ENCODE data around the gene ENAH. TPM values are rescaled to one million over a fixed set of nuclear protein-coding genes. Genes with fewer than 3 reads are reported as not detected.

ENAH gene
- total and polyA plus RNA-seq, 12 donors: 12.4 to 201 (median 99.8) TPM

DNA sequence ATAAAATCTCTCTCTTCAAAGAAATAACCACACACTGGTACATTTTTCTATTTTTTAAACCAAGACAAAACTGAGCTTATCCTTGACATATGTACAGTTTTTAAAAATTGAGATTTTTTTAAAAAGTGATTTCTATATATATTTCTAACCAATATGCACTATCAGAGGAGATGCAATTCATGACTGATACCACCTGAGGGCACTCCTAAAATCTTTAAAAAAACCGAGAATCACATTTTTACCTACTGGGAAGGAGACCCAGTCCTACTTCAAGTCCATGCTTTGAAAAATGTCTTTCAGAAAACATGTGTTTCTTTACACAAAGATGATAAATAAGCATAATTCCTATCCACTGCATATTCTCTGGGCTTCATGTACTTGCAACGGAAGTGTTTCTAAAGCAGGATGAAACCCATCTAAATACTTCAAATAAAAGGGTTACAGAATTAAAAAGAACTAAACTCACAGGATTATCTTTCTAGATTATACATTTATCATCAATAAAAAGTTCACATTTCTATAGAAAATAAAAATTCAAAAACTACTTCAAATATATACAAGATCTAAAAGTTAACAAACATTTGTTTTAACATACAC, 98.6 kb downstream of the ENAH start:
- H3K27me3 ChIP-seq: no peaks in the 10 kb centered on the region
- H3K27ac ChIP-seq: no peak overlapping the region
- TF ChIP-seq, protein P1, sequence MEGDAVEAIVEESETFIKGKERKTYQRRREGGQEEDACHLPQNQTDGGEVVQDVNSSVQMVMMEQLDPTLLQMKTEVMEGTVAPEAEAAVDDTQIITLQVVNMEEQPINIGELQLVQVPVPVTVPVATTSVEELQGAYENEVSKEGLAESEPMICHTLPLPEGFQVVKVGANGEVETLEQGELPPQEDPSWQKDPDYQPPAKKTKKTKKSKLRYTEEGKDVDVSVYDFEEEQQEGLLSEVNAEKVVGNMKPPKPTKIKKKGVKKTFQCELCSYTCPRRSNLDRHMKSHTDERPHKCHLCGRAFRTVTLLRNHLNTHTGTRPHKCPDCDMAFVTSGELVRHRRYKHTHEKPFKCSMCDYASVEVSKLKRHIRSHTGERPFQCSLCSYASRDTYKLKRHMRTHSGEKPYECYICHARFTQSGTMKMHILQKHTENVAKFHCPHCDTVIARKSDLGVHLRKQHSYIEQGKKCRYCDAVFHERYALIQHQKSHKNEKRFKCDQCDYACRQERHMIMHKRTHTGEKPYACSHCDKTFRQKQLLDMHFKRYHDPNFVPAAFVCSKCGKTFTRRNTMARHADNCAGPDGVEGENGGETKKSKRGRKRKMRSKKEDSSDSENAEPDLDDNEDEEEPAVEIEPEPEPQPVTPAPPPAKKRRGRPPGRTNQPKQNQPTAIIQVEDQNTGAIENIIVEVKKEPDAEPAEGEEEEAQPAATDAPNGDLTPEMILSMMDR (IDR thresholded peaks at IDR 0.05): peak; percentile 36 to 78 (median 61)
- H3K36me3 ChIP-seq: peaks cover 0 to 15% (median 0%) of the 10 kb centered on the region in 9 donors
- no peak overlapping the region for H3K4me3 ChIP-seq
- 48 to 60% methylated on average over 2 of the region's 2 CpGs for WGBS, 2 donors
- intact Hi-C loops (cut with DNase I): loop anchor here in 7 of 10 donors (2.0 to 10.0 kb wide), 4 partner anchors 100 to 220 kb away; partner anchors contain the start of genes ENAH (in 2 of the 7) and SRP9 (in 2 of the 7)
- H3K4me1 ChIP-seq: peaks cover 0 to 25% (median 13%) of the 10 kb centered on the region in 9 donors
- H3K9me3 ChIP-seq: peaks cover 0 to 17% (median 6%) of the 10 kb centered on the region in 11 donors
- peak in 3 of 8 donors; percentile 38 to 51 (median 42) for ATAC-seq
- DNase-seq: no peak

DNA sequence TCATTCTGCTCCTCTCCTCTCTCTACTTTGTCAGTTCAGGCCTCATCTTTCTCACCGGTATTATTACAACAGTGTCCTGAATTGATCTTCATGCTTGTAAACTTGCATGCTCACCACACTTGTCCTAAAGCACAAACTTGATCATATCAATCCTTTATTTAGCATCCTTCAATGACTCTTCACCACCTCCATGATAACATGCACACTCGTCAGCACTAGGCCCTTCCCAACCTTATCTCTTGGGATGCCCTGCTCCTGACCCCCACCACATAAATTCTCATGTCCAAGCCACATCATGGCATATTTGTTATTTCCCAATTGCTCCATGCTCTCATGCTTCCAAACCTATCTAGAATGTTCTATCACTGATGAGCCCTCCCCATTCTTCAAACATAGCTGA, 103.1 kb downstream of the ENAH start:
- peak in 4 of 8 donors; percentile 19 to 51 (median 44) for ATAC-seq

DNA sequence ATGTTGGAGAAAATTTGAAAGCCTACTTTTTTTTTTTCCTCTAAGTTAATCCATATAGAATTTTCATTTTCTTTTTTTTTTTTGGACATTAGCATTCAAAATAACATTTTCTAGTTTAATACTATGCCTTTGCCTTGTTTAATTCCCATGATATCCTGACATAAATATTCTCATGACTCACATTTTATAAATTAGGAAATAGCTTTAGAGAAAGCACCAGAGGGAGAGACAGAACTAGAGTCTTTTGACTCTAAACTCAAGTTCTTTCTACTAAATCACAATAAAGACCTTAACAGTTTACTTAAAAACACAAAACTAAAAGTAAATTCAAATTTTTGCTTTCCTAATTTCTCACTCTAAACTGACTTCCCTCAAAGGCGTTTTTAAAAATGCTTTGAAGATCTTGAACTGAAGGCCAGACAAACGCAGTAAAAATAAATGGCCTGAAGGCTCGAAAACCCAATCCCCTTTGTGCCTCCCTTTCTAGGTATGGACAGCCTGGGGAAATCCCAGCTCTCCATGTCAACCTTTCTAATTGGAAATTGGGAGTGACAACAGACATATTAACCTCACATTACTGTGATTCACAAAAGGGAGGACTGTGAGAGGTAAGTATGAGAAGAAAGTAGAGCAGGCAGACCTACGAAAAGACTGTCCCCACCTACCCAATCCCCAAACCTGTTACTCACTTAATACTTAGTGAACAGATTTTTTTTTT, 104.6 kb downstream of the ENAH start:
- Histone ChIP-seq H3K4me3 (no peak overlapping the region), H3K27me3 (no peaks in the 10 kb centered on the region), H3K4me1 (peaks cover 0 to 60% (median 32%) of the 10 kb centered on the region in 9 donors), H3K9me3 (no peaks in the 10 kb centered on the region), H3K27ac (no peak overlapping the region), H3K36me3 (peaks cover 0 to 6% (median 0%) of the 10 kb centered on the region in 9 donors)
- DNase-seq (no peak), ATAC-seq (no peak)
- intact Hi-C loops (cut with DNase I): no loop called here
- TF ChIP-seq, protein P1 (IDR thresholded peaks at IDR 0.05): no peak
- 91 to 95% methylated on average over 4 of the region's 4 CpGs for WGBS, 2 donors

More for the DNA sequence above, 103.1 kb downstream of the ENAH start:
- intact Hi-C loops (cut with DNase I): loop anchor here in 5 of 10 donors (5.0 to 10.0 kb wide), 3 partner anchors 105 to 225 kb away; partner anchors contain the start of genes ENAH (in 2 of the 5) and SRP9 (in 2 of the 5)
- peaks cover 0 to 11% (median 0%) of the 10 kb centered on the region in 9 donors for H3K36me3 ChIP-seq
- WGBS, 2 donors: 47 to 61% methylated on average over 2 of the region's 2 CpGs
- TF ChIP-seq, protein P1 (IDR thresholded peaks at IDR 0.05): no peak
- H3K4me1 ChIP-seq: peaks cover 0 to 45% (median 20%) of the 10 kb centered on the region in 9 donors
- no peaks in the 10 kb centered on the region for H3K9me3 ChIP-seq
- no peaks in the 10 kb centered on the region for H3K27me3 ChIP-seq
- no peak overlapping the region for H3K4me3 ChIP-seq
- no peak for DNase-seq
- H3K27ac ChIP-seq: no peak overlapping the region

DNA sequence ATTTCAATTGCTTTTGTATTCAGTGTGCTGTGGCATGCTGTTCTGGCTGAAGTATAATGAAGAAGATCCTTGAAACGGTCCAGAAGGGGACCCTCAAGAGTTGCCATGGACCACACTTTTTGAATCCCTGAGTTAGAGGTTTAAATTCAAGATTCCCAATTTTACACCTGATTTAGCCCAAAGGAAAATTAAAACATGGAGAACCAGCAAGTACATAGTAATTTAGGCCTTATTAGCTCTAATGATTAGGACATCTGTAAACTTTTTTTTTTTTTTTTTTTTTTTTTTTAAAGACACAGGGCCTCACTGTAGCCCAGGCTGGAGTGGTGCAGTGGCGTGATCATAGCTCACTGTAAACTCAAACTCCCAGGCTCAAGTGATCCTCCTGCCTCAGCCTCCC, 107.3 kb downstream of the ENAH start:
- intact Hi-C loops (cut with DNase I): no loop called here
- Histone ChIP-seq H3K27ac (peak overlapping the region in 1 of 10 donors; percentile 26), H3K9me3 (no peaks in the 10 kb centered on the region), H3K4me3 (no peak overlapping the region), H3K36me3 (peaks cover 0 to 6% (median 0%) of the 10 kb centered on the region in 9 donors), H3K4me1 (peaks cover 0 to 68% (median 35%) of the 10 kb centered on the region in 9 donors), H3K27me3 (no peaks in the 10 kb centered on the region)
- WGBS, 2 donors: 75 to 83% methylated on average over 2 of the region's 2 CpGs
- DNase-seq (no peak), ATAC-seq (no peak)
- TF ChIP-seq, protein P1 (IDR thresholded peaks at IDR 0.05): no peak
